Suprapubic skin (tissue), 4 donors: Measurements from ENCODE around the gene FCER1G. TPM values are rescaled to one million over a fixed set of nuclear protein-coding genes. Genes with fewer than 3 reads are reported as not detected.
A peak's percentile ranks its signal among the peaks of the same experiment; 100 is the strongest.

Experiments used
- DNase-seq, 2 donors: peaks; one replicate each; pipeline ENCODE4 v3.0.0-alpha.2; 2019; ENCODE audit warnings: low spot score in 2 of 2
- H3K27ac ChIP-seq: fragments of 200-600 bp; sonication (generic); one replicate; pipeline ENCODE4 v1.5.1; 2019
- H3K27me3 ChIP-seq: fragments of 200-600 bp; sonication (generic); one replicate; pipeline ENCODE4 v1.5.1; 2019
- H3K36me3 ChIP-seq: fragments of 200-600 bp; sonication (generic); one replicate; pipeline ENCODE4 v1.5.1; 2019
- H3K4me1 ChIP-seq: fragments of 200-600 bp; sonication (generic); one replicate; pipeline ENCODE4 v1.5.1; 2019
- H3K4me3 ChIP-seq: fragments of 200-600 bp; sonication (generic); one replicate; pipeline ENCODE4 v1.5.1; 2019; ENCODE audit warnings: mild to moderate bottlenecking
- H3K9me3 ChIP-seq: fragments of 200-600 bp; sonication (generic); one replicate; pipeline ENCODE4 v1.5.1; 2019
- EP300 ChIP-seq: sonication (generic); formaldehyde crosslinking; IDR thresholded peaks from one replicate; pipeline ENCODE4 v1.6.1; 2017; ENCODE audit warnings: antibody characterized with exemption
- POLR2A ChIP-seq, 2 donors: fragments of 450-650 bp; IDR thresholded peaks; one replicate each; pipeline ENCODE4 v1.6.1; 2017; ENCODE audit warnings: antibody characterized with exemption in 2 of 2, mild to moderate bottlenecking in 2 of 2, moderate library complexity in 2 of 2
- POLR2AphosphoS5 ChIP-seq, 3 donors: sonication (generic); formaldehyde crosslinking; IDR thresholded peaks; one replicate each; pipeline ENCODE4 v1.6.1; 2017; ENCODE audit warnings: antibody characterized with exemption in 3 of 3
- WGBS: methylation state at CpG from one replicate; pipeline ENCODE4 v1.1.5; 2018; 5-methylcytosine and 5-hydroxymethylcytosine counted together
- total RNA-seq, 4 donors: library from RNA; depleted of rRNA; stranded (reverse); fragments of >200 nt; gene quantifications; one replicate each; pipeline ENCODE4 v1.1.0, GENCODE V29; 2016
- TF ChIP-seq, protein P1 (sequence below), 2 donors: fragments of 200-600 bp in 1 of 2; fragments of 450-650 bp in 1 of 2; sonication (generic) in 1 of 2; IDR thresholded peaks; one replicate each; pipeline ENCODE4 v1.5.1; 2016 to 2019; ENCODE audit warnings: antibody characterized with exemption in 2 of 2, mild to moderate bottlenecking in 1 of 2, moderate library complexity in 1 of 2

FCER1G gene
- total RNA-seq, 4 donors from 2014 or later = 2.3 to 12.6 (median 4.6) TPM; not detected in 1

DNA sequence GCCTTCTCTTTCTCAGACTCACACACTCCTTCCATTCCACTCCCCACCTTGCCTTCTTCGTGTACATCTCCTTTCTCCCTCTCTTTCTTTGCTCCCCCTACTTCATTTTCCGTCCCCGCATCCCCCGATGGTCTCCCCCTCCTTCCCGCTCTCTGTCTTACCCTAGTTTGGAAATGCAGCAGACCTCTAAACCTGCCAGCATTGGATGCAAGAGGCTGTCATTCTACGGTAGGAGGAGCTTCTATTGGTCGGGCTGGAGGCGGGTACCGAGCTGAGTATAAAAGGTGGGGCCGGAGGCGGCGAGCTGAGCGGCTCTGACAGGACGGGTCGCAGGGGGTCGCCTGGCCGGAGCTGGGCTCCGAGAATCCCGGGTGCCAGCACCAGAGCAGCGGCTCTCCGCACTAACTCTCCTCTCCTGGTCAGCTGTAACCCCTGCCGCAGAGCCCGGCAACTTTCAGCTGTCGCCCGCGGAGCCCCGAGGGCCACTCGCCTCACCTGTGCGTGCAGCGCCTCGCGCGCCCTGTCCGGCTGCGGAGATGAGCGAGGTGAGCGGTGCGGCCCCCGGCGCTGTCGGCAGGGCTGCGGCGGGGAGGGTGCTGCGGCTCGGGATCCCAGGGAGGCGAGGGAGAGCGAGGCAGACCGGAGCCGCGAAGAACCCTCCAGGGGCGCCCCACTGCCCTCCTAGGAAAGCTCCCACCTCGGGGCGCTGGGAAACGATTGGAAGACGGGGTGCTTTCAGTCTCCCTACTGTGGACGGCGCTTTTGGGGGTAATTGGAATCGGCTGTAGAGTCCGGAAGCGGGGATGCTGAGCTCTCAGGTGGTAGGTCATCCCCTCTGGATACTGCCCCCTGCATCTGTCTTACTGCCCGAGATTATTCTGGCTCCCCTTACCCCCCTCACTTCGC lies 43.6 kb downstream of the FCER1G start, which contains the start of gene PCP4L1:
PCP4L1 (plus strand) TSS at position 307 of the 906 bp plus-strand sequence; CDS start at position 537, 230 bp downstream.
- Histone ChIP-seq H3K36me3 (no peaks in the 10 kb centered on the region), H3K4me3 (peak within 1 kb of the TSS; percentile 54), H3K4me1 (peaks cover 26% of the 10 kb centered on the region), H3K9me3 (peaks cover 8% of the 10 kb centered on the region), H3K27me3 (peaks cover 37% of the 10 kb centered on the region), H3K27ac (no peak within 1 kb of the TSS)
- TF ChIP-seq POLR2AphosphoS5 (IDR thresholded peaks at IDR 0.05) = no peak
- no peak for DNase-seq
- 3% methylated on average over 50 of the region's 62 CpGs for WGBS

DNA sequence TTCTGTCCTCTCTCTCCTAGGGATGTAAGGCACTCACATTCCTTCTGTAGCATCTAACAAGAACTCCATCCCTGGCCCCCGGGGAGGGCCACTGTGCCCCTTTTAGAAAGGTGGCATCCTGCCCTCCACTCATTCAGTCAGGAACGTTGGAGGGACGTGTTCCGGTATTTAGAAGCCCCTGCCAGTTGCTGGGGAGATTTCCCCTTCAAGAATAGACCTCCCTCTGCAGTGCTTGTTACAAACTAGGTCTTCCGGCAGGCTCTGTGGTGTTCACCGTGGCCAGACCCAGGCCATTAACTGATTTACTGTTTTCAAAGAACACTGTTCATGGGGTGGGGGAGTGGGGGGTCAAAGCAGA lies 44.2 kb downstream of the FCER1G start:
- Histone ChIP-seq H3K4me1 (peaks cover 26% of the 10 kb centered on the region), H3K4me3 (no peak overlapping the region), H3K36me3 (no peaks in the 10 kb centered on the region), H3K27me3 (peaks cover 37% of the 10 kb centered on the region), H3K27ac (no peak overlapping the region), H3K9me3 (peaks cover 8% of the 10 kb centered on the region)
- no peak for DNase-seq
- 52% methylated on average over 6 of the region's 6 CpGs for WGBS
- TF ChIP-seq, protein P1, sequence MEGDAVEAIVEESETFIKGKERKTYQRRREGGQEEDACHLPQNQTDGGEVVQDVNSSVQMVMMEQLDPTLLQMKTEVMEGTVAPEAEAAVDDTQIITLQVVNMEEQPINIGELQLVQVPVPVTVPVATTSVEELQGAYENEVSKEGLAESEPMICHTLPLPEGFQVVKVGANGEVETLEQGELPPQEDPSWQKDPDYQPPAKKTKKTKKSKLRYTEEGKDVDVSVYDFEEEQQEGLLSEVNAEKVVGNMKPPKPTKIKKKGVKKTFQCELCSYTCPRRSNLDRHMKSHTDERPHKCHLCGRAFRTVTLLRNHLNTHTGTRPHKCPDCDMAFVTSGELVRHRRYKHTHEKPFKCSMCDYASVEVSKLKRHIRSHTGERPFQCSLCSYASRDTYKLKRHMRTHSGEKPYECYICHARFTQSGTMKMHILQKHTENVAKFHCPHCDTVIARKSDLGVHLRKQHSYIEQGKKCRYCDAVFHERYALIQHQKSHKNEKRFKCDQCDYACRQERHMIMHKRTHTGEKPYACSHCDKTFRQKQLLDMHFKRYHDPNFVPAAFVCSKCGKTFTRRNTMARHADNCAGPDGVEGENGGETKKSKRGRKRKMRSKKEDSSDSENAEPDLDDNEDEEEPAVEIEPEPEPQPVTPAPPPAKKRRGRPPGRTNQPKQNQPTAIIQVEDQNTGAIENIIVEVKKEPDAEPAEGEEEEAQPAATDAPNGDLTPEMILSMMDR (IDR thresholded peaks at IDR 0.05) = no peak
- TF ChIP-seq EP300 (no peak), POLR2A (IDR thresholded peaks at IDR 0.05) (no peak), POLR2AphosphoS5 (IDR thresholded peaks at IDR 0.05) (no peak)

DNA sequence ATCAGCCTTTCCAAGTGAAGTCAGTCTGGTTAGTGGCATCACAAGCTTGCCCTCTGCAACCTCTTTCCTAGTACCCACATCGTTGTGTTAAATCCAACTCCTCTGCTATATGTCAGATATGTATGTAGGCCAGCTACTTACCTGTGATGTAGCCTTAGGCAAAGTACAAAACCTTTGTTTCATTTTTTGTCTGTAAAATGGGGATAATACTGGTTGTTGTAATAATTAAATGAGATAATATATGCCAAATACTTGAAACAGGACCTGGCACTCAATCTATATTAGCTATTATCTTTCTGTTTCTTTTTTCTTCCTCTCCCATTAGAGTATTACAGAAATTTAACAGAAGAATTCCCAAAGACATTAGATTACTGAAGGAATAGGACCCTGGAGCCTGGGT lies 44.7 kb downstream of the FCER1G start:
- TF ChIP-seq POLR2A (IDR thresholded peaks at IDR 0.05) (no peak), POLR2AphosphoS5 (IDR thresholded peaks at IDR 0.05) (no peak), EP300 (no peak)
- TF ChIP-seq, protein P1 (IDR thresholded peaks at IDR 0.05) = no peak
- WGBS = 68% methylated on average over 1 of the region's 1 CpG
- Histone ChIP-seq H3K27me3 (peaks cover 37% of the 10 kb centered on the region), H3K36me3 (no peaks in the 10 kb centered on the region), H3K9me3 (peaks cover 8% of the 10 kb centered on the region), H3K4me3 (no peak overlapping the region), H3K27ac (no peak overlapping the region), H3K4me1 (peaks cover 26% of the 10 kb centered on the region)
- DNase-seq = no peak

DNA sequence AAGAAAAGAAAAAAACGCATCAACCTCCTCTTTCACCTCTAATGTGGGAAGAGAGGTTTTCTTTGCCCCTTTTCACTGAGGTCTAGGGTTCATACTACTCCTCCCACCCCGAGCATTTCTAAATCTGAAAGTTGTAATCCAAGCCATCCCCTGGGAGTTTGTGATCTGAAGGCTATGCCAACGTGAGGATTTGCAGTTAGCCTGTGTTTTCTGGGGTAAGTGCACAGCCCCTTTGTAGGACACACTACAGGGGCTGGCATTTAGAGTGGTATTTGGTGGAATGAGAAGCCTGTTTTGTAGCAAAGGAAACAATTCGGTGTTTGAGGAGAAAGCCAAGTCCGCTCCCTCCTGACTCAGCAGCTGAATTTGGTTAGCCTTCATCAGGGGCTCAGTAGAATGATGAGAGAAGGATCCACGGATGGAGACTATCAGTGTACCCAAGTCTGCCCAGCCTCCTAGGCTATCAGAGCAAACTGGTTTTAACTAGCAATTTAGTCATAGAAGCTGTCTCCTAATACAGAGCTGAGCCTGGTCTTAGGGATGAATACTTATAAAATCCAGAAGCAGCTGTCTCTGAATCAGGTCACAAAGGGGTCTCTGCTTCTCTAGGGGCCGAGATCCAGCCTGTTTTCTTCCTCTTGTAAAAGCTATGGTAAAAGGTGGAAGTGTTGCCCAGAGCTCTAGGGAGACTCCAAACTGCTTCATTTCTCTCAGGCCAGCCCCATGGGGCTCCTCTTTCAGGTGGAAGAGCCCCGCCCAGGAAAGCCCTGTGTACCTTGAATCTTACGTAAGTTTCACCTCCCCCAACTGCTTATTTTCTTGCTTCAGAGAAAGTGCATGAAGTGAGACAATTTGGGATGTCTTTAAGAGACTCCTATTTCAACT lies 45.5 kb downstream of the FCER1G start:
- Histone ChIP-seq H3K36me3 (no peaks in the 10 kb centered on the region), H3K27me3 (peaks cover 34% of the 10 kb centered on the region), H3K27ac (no peak overlapping the region), H3K4me3 (no peak overlapping the region), H3K9me3 (peaks cover 8% of the 10 kb centered on the region), H3K4me1 (peaks cover 26% of the 10 kb centered on the region)
- DNase-seq = no peak
- 46% methylated on average over 9 of the region's 9 CpGs for WGBS
- TF ChIP-seq POLR2AphosphoS5 (IDR thresholded peaks at IDR 0.05) = no peak
- TF ChIP-seq POLR2A (IDR thresholded peaks at IDR 0.05) = no peak
- TF ChIP-seq EP300 = no peak
- TF ChIP-seq, protein P1 (IDR thresholded peaks at IDR 0.05) = no peak

DNA sequence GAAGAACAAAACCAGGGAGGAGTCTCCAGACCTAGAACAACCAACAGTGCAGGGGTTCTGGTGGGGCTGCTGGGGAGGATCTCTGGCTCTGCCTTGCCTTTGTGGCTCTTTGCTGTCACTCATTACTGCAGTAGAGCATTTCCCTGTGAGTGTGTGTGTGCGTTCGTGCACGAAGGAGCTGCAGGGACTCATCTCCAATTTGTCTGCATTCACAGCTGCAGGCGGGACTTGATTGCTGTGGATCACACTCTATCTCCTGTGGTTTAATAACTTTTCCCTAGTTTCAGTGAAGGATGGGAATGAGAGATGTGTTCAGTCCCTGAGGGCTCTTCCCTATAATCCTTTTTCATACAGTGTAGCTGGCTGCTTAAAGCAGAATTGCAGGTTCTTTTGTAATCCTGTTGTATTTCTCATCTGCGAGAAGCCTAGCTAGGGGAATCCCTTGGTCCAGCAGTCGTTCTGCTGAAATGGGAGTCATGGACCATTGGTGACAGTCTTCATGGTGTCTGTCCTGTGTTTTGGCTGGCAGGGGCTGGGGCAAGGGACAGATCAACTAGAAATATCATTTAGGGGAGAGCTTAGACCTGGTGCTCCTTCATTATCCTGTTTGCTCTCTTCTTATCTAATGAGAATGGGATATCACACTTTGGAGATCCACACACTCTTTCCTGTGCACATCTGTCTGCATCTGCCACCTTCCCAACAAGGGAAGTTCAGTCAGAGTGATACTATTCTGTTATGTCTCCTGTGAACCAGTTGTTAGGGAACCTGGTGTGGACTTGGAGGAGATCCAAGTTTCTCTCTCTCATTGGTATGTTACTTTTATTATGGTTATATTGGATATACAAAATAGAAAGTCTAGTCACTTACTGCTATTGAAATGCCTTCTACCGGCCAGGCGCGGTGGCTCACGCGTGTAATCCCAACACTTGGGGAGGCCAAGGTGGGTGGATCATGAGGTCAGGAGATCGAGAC lies 46.5 kb downstream of the FCER1G start:
- Histone ChIP-seq H3K4me1 (peaks cover 26% of the 10 kb centered on the region), H3K27me3 (peaks cover 34% of the 10 kb centered on the region), H3K27ac (no peak overlapping the region), H3K36me3 (no peaks in the 10 kb centered on the region), H3K9me3 (peaks cover 8% of the 10 kb centered on the region), H3K4me3 (no peak overlapping the region)
- DNase-seq = no peak
- TF ChIP-seq POLR2A (IDR thresholded peaks at IDR 0.05) (no peak), EP300 (no peak), POLR2AphosphoS5 (IDR thresholded peaks at IDR 0.05) (no peak)
- TF ChIP-seq, protein P1 (IDR thresholded peaks at IDR 0.05) = no peak
- WGBS = 66% methylated on average over 12 of the region's 12 CpGs
